T-helper 1 cell treated with Interleukin-12 subunit alpha and Interleukin-12 subunit beta and Interleukin-4 antibody, amounts not matched to agents 30 ng/mL and 1 ng/mL, for 36 hours (primary cell): ENCODE data around the gene TTC39C. TPM values are rescaled to one million over a fixed set of nuclear protein-coding genes. Genes with fewer than 3 reads are reported as not detected.
"Not testable (repeated sequence)": the region's sequence is repeated elsewhere in the genome, so short reads cannot be mapped to it uniquely, and the experiment has no call there.

Experiments used
- intact Hi-C: fragments of 100-400 bp; cut with micrococcal nuclease; formaldehyde crosslinking; loops from one replicate; pipeline ENCODE4 v1.15.1; 2024
- total RNA-seq: library from RNA; stranded (reverse); gene quantifications from 2 replicates; pipeline ENCODE4 v1.2.3, GENCODE V29; 2022

The TTC39C gene
- total RNA-seq, 1 donor from 2014 or later = 63.0 TPM

DNA sequence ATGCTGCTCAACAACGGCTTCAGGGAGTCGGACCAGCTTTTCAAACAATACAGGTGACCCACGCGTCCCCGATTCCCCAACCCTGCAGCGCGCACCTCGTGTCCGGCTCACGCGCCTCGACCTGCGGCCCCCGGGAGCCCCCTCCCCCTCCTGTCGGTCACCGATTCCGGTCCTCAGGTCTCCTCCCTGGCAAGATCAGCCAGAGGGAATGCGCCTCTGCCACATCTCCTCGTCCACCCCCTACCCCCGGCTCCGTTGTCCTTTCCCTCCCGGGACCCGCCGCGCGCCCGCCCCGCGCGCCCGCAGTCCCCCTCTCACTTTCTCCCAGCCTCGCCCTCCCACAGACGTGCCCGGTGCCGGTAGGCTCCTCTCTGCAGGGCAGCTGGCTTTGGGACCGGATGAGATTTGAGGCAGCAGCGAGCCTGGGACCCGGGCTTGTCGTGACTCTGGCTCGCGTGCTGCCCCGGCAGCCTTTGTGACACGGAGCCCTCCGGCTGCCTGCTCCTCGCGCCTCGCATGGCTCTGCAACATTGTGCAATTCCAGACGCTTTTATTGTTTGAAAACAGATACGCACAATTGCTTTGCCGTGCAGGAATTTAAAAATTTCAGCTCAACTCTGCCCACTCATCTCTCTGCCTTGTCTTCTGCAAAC is 558 bp downstream of the TTC39C start:
- intact Hi-C loops = loop anchor here (2.0 to 10.0 kb wide), 8 partner anchors 122 to 1083 kb away; partner anchors contain the start of genes ANKRD29, CABYR, RBBP8 and RIOK3

DNA sequence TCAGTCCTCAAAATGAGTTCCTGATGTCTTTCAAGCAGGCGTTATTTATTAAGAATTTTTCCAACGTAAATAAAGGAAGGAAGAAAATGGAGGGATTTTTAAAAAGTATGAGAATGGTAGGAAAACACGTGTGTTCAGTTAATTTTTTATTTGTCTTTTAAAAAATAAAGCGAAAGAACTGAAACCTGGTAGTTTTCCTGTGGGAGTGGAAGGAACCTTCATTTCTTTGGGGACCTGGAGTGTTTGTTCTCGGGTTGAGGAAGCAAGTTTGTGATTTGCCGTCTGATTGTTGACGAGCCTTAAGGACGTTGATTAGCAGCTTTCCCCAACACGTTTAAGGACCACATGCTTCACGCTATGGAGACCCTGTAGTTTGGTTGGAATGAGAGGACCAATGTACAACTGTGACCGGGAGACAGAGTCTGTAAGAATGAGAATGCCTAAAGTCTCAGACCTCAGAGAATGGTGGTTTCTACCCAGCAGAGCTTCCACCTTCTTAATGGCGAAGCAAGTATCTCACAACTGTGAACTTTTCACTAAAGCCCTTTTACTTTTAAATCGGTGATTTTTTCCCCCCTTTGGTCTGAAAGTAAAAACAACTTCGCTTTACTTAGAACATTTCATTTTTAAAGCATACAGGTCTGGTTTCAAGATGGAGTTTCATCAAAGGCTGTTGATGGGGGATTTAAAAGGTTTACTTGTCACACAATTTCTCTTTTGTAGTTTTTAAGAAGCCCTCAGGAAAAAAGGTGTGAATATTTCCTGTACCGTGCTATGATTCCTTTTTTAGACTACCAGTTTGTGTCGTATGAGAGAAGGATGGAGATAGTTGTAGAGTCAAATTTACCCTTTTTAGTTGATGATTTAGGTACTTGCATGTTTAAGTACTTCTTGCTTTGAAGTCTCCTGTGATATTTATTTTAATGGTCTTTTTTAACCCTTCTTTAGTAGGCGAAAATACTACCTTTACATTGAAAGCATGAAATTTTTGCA is 1.4 kb downstream of the TTC39C start:
- intact Hi-C loops = loop anchor here (1.0 to 10.0 kb wide), 7 partner anchors 77 to 944 kb away; partner anchors contain the start of genes CABYR and RIOK3

DNA sequence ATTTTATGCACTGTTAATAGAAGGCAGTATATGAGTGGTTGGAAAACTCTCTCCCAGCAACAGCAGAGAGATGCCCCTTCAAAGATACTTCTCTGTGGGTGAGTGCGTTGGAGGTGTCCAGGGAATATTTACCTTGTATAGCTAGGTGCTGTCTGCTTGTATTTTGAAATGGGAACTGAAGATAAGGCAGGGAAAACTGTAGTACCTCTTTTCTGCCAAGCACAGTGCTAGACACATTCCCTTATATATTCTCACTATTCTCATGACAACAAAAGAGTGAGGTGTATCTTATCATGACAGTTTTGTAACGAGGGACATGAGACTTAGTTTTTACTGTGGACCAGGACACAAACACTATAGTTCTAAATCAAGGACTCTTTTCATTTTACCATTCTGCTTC is 2.1 kb downstream of the TTC39C start:
- intact Hi-C loops = loop anchor here (1.0 to 10.0 kb wide), 6 partner anchors 78 to 944 kb away; partner anchors contain the start of gene CABYR

DNA sequence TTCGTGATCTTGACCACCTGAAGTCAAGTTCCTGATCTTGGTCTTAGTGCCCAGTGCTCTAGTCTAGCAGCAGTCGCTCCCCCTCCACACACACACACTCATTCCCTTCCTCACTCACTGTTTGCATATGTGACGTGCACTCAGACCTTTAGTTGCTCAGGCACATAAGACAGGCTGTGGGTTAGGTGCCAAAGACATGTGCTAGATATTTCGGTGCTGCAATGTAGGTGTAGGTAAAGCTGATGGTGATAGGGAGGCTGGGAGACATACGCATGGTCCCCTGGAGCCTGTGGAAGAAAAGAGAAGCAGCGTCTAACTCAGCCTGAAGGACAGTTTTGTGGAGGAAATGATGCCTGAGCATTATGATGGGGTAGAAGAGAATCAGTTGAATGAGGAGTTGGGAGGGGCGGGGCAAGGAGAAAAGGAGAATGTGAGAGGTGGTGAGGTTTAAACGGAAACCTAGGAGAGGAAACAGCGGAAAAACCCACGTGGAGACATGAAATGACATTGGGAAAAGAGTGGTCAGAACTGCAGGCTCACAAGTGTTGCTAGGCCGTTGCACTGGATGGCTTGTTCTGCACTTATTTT is 3.8 kb downstream of the TTC39C start:
- intact Hi-C loops = loop anchor here (2.0 to 10.0 kb wide), 7 partner anchors 32 to 946 kb away; partner anchors contain the start of genes CABYR, NPC1 and RMC1

DNA sequence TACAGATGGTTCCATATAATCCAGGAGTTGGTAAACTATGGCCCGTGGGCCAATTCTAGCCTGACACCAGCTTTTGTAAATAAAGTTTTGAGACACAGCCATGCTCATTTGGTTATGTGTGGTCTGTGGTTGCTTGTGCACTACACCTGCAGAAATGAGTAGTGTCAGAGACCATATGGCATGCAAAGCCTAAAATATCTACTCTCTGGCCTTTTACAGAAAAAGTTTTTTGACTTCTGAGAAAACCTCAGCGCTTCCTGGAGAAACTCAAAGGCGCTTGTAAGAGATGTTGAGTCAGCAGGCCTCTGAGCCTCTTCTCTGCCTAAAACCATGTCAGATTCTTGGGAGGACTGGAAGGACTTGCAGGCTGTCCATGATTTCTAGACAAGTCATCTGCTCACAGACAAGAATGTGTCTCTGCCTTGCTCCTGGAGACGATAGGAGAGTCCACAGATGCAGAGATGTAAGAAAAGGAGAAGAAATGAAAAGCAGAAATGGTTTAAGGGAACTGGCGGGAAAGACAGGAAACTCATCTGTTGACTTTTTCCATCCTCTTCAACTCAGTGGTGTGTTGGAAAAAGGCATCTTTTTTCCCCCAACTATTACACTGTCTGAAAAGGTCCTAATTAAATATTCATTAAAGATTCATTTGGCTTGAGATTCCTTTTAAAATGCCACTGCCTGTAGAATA is 5.2 kb downstream of the TTC39C start:
- intact Hi-C loops = loop anchor here (1.0 to 10.0 kb wide), 11 partner anchors 8 to 947 kb away; partner anchors contain the start of genes CABYR, NPC1 and RMC1

DNA sequence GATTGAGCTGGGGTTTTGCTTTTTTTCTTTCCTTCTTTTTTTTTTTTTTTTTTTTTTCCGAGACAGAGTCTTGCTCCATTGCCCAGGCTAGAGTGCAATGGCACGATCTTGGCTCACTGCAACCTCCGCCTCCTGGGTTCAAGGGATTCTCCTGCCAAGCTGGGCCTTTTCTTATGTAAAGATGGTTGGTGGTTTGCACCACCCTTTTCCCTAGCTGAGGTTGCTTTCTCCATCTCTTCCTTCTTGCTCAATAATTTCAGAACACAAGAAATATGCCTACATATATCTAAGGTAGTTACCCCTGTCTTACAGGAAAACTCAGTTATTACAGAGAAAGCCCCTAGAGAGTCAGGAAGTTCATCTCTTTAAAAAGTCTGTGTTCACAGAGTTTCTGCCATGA is 7.0 kb downstream of the TTC39C start:
- intact Hi-C loops = no loop called here

DNA sequence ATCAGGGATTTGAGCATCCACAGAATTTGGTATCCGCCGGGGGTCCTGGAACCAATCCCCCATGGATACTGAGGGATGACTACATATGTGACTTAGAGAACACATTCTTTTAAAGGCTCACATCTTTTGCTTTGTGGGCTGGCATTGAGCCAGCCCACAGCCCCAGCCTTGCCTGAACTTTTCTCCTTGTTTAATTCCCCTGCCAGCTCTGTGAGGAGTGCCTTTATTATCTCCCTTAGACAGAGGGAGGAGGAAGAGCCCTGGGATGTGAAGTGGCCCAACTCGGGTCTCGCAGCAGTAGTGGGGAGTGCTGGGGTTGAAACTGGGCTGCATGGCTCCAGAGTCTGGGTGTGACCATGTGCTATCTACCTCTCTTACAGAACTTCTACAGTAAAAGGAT is 7.6 kb downstream of the TTC39C start:
- intact Hi-C loops = no loop called here

DNA sequence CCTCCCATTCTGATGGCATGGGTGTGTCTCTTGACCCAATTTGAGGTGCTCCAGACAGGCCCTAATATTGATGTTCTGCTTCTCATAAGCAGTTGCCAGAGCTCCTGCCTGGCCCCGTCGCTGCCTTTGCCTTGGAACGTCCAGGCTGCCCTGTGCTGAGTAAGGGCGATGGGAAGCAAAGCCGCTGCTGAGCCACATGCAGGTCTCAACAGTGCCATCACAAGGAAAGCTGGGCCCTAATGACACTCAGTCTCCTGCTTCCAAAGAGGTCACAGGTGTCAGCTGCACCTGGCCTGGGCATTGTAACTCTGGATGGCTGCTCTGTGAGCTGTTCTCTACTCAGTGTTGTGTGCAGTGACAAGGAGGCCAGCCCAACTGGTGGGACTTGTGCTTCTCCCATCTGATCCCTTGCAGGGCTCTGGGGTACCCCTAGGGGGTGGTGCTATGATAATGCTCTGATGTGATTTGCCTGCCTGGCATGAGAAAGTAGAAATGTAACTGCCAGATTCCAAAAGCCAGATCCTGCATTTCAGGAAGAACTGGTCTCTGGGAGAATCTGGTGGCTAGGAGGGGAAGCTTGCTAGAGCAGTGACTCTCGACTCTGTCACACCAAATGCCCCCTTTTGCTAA is 8.7 kb downstream of the TTC39C start:
- intact Hi-C loops = no loop called here

DNA sequence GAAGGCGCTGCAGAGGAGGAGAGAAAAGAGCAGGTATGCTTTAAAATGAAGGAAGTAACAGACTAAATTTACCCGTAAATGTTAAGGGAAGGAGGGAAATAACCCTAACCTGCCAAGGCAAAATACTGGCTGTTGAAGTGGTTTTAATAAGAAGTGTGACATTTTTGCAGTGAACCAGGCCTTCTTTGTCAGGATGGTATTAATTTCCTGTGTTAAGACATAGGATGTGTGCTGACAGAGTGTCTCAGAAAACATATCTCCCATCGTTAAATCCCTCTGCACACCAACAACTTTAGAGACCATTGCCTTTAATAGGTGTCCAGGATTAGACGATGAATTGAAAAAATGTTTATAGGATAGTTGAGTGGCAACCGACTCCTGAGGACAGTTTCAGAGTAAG is 9.9 kb downstream of the TTC39C start:
- intact Hi-C loops = no loop called here

DNA sequence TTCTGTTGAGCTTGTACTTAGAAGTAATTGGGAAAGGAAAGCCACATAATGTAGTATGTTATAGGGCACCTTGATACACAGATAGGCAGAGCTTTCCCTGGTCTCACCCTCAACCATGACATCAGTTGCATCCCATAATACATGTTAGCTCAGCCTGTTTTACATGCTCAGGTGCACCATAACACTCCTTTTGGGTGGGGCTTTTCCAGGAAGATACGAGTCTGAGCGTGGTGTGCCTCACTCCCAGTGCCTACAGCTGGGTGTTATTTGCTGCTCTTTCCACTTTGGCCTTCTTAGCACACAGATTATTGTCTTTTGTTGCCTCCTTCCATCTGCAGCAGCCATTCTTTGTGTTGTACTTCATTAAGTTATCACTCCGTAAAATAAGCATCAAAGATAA is 11.9 kb downstream of the TTC39C start:
- intact Hi-C loops = no loop called here

DNA sequence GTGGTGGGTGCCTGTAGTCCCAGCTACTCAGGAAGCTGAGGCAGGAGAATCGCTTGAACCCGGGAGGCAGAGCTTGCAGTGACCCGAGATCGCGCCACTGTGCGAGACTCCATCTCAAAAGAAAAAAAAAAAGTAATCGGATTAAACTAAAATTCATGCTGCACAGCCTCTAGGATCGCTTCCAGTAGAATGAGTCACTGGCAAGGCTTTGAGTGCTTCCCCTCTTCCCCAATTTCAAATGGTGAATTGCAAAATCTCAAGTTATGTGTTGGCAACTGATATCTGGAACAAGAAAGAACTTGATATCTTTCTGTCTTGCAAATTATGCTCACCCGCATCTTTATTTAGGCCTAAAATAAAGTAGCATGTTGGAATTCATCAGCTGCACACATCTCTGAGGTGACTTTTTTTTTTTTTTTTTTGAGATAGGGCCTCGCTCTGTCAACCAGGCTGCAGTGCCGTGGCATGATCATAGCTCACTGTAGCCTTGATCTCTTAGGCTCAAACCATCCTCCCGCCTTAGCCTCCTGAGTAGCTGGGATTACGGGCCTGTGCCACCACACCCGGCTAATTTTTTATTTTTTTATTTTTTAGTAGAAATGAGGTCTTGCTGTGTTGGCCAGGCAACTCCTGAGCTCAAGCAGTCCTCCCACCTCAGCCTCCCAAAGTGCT is 12.7 kb downstream of the TTC39C start:
- intact Hi-C loops = no loop called here

DNA sequence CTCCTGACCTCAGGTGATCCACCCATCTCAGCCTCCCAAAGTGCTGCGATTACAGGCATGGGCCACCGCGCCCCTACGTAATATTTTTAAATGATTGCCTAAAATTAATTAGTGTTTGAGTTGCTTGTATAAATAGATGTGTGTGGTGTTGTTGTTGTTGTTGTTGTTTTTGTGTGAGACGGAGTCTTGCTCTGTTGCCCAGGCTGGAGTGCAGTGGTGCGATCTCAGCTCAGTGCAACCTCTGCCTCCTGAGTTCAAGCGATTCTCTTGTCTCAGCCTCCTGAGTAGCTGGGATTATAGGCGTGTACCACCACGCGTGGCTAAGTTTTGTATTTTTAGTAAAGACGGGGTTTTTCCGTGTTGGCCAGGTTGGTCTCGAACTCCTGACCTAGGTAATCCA is 14.4 kb downstream of the TTC39C start:
- intact Hi-C loops = not testable (repeated sequence)

DNA sequence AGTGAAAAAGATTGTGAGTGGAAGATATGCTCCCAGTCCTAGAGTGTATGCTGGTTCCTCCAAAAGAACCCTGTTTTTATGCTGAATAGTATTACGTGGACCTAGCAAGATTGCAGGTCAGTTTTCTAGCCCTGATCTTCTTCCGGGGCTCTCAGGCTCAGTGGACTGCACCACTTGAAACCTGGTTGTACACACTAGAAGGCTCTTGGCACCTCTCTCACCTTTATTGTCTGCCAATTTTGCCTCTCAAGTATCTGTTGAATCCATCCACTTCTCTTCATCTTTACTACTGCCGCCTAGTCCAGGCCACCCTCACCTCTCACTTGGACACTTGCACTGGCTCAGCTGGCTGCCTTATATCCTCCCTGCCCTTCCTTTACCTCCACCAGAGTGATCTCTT is 16.8 kb downstream of the TTC39C start:
- intact Hi-C loops = no loop called here

DNA sequence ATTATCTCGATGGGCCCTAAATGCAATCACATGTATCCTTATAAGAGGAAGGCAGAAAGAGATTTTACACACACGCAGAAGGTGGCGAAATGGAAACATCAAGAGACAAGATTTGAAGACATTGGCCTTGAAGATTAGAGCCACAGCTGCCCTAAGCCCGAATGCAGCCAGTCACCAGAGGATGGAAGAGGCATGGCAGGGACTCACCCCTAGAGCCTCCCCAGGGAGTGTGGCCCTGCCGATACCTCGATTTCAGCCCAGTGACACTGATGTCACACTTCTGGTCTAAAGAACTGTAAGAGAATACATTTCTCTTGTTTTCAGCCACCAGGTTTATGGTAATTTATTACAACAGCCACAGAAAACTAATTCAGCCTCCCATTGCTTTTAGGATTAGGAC is 17.4 kb downstream of the TTC39C start:
- intact Hi-C loops = no loop called here

DNA sequence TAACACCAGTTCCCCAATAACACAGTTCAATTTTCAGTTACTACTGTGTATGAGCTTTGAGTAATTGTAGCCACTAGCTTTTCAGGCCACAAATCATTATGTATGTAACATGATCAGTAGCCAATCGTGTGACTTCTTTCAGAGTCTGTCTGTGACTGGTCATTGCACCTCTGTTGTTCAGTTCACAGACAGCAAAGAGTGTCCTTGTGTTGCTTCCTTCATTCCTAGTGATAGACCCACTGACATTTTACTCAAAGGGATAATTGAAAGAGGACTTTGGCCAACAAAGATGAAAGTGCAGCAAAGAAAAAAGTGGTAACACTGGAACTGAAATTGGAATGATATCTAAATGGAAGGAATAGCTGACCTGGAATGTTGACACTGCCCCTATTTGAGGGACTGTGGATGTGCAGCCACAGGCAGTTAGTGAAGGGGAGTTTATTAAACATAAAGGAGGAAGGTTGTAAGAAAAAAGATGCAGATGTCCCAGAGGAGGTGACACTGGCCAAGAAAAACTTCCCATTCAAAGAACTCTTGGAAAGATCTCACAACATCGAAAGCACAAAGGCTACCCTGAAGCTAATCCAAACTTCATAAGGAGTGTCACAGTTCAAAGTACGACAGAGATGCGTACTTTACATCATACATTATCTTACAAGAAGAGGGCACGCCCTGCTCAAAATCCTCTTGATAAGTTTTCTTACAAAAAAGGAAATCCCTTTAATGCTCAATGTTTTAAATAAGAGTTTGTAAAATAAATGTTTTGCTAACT is 19.3 kb downstream of the TTC39C start:
- intact Hi-C loops = no loop called here

DNA sequence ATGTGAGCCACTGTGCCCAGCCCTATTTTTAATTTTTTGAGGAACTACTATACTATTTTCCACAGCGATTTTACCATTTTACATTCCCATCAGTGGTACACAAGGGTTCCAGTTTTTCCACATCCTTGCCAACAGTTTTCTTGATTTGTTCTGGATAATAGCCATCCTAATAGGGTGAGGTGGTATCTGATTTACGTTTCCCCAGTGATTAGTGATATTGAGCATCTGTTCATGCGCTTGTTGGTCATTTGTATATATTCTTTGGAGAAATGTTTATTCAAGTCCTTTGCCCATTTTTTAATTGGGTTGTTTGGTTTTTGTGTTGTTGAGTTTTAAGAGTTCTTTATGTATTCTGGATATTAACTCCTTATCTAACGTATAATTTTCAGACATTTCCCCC is 20.8 kb downstream of the TTC39C start:
- intact Hi-C loops = no loop called here

DNA sequence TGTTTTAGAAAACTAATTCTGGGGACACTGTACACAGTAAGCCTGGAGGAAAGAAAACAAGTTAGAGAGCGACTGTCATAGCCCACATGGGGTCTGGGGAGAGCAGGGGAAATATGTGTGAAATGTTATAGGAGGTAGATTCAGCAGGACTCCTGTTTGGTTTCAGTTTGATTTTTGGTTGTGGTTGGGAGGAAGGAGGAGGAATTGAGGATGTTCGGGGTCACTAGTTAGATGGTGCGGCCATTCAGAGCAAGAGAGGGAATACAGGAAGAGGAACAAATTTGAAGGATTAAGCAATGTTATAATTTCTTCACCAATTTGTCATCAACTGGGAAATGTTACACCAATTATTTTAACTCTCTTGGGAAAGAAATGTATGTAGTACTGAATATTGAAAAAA is 25.1 kb downstream of the TTC39C start:
- intact Hi-C loops = no loop called here

DNA sequence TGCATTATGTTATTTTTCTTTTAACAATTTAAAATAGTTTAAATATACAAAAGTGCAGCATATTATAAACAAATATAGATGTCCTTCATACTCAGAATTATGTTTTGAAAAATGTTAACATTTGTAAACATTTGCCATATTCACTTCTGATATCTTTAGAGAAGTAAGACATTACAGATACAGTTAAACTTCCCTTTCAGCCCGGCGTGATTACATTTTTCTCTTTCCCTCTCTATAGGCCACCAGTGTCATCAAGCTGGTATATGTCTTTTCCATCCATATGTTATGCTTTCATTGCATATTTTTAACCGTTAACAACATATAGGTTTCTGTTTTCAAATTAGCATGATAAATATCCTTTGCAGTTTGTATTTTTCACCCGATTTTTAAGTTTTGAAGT is 27.1 kb downstream of the TTC39C start:
- intact Hi-C loops = no loop called here

DNA sequence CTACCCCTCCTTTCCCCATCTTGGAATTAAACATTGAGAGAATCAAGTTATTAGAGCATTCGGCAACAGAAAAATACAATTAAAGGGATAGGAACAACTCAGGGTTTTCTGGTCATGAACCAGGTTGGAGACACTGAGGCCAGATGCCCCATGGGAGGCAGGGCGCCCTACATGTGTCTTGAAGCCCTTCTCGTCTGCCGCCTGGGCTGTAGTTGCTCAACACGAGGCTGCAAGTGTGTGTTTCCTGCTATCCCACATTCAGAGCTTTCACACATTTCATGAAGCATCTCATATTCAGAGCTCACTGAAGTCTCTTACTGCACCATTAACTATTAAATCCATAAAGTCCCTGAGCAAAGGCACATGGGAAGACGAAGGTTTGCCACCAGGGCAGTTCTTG is 28.8 kb downstream of the TTC39C start:
- intact Hi-C loops = no loop called here
